Small intestine (tissue), 7 donors: ENCODE results near the gene TCAP. TPM values are rescaled to one million over a fixed set of nuclear protein-coding genes. Genes with fewer than 3 reads are reported as not detected.

Experiments
- DNase-seq, 2 donors: peaks; one replicate each; pipeline versions ENCODE4 v3.0.0 to v3.0.0-alpha.2; 2013
- FAIRE-seq: peaks from 2 replicates; lab custom pipeline; 2012; peaks lifted over from hg19 to GRCh38; lab: Jason Lieb, UNC
- H3K27ac ChIP-seq, 3 donors: one replicate each; pipeline ENCODE4 v1.5.1; 2013; ENCODE audit warnings: low read length in 2 of 3, mild to moderate bottlenecking in 2 of 3, control low read depth in 1 of 3, inconsistent platforms in 1 of 3, low read depth in 1 of 3, moderate library complexity in 1 of 3
- H3K27me3 ChIP-seq, 3 donors: one replicate each; pipeline ENCODE4 v1.6.1; 2013; ENCODE audit warnings: low read length in 3 of 3, inconsistent platforms in 1 of 3; ENCODE audit not compliant: control insufficient read depth in 3 of 3, insufficient read depth in 3 of 3
- H3K36me3 ChIP-seq, 3 donors: one replicate each; pipeline ENCODE4 v1.6.1; 2013; ENCODE audit warnings: low read length in 3 of 3, inconsistent platforms in 1 of 3, low read depth in 1 of 3, mild to moderate bottlenecking in 1 of 3, moderate library complexity in 1 of 3; ENCODE audit not compliant: control insufficient read depth in 3 of 3, insufficient read depth in 2 of 3
- H3K4me1 ChIP-seq, 3 donors: one replicate each; pipeline ENCODE4 v1.6.1; 2013; ENCODE audit warnings: low read length in 2 of 3, inconsistent platforms in 1 of 3, low read depth in 1 of 3, mild to moderate bottlenecking in 1 of 3, moderate library complexity in 1 of 3; ENCODE audit not compliant: control insufficient read depth in 3 of 3, insufficient read depth in 2 of 3
- H3K4me3 ChIP-seq, 3 donors: one replicate each; pipeline ENCODE4 v1.5.1; 2013; ENCODE audit warnings: low read length in 3 of 3, control low read depth in 1 of 3, inconsistent platforms in 1 of 3, low read depth in 1 of 3, mild to moderate bottlenecking in 1 of 3, moderate library complexity in 1 of 3
- H3K9me3 ChIP-seq, 2 donors: one replicate each; pipeline ENCODE4 v1.6.1; 2013; ENCODE audit warnings: low read depth in 1 of 2, low read length in 1 of 2; ENCODE audit not compliant: control insufficient read depth in 2 of 2, insufficient read depth in 1 of 2
- WGBS, 3 donors: extraction: QIAGEN DNeasy Blood & Tissue Kit; methylation state at CpG; one replicate each; pipeline ENCODE4 v1.1.7; 2013; 5-methylcytosine and 5-hydroxymethylcytosine counted together
- polyA plus RNA-seq, 4 donors: library from polyadenylated mRNA; stranded (reverse) in 3 of 4; unstranded in 1 of 4; fragments of 200-250 nt in 3 of 4; fragments of 120-200 nt in 1 of 4; gene quantifications; one replicate each; pipeline versions ENCODE4 v1.2.1 to v1.2.3, GENCODE V29; 2013
- donor health status: healthy with polysubstance abuse.
- donor health status: control.
- donor health status: control.
- donor health status: Bipolar disorder and iron deficiency.
- donor health status: healthy.

TCAP gene
- polyA plus RNA-seq, 4 donors, result 0.85 to 27.6 (median 3.8) TPM

- no peaks in the 10 kb centered on the region for H3K9me3 ChIP-seq
- H3K27ac ChIP-seq, result no peak overlapping the region
- peaks cover 2 to 24% (median 3%) of the 10 kb centered on the region in 3 donors for H3K4me1 ChIP-seq
- DNase-seq (peak in 1 of 2 donors; percentile 60), FAIRE-seq (no peak)
- WGBS, 3 donors, result 0 to 64% (median 40%) methylated on average over 1 of the region's 1 CpG
- no peaks in the 10 kb centered on the region for H3K36me3 ChIP-seq
- H3K27me3 ChIP-seq, result peaks cover 0 to 25% (median 0%) of the 10 kb centered on the region in 3 donors
- H3K4me3 ChIP-seq, result no peak overlapping the region
These were observed 45.4 kb upstream of the TCAP start for GRCh38 chr17:39619786-39620101.

- WGBS, 3 donors, result 8 to 12% (median 9%) methylated on average over 24 to 26 of the region's 26 CpGs
- H3K4me3 ChIP-seq, result no peak overlapping the region
These were observed 43.4 kb upstream of the TCAP start for GRCh38 chr17:39621523-39622379.

GRCh38 chr17:39622380-39623006 is 42.7 kb upstream of the TCAP start:
- WGBS, 3 donors, result 55 to 61% (median 56%) methylated on average over 16 of the region's 16 CpGs
- peak overlapping the region in 1 of 3 donors; percentile 1 for H3K27ac ChIP-seq
- H3K36me3 ChIP-seq, result no peaks in the 10 kb centered on the region
- H3K9me3 ChIP-seq, result no peaks in the 10 kb centered on the region
- H3K4me3 ChIP-seq, result no peak overlapping the region
- FAIRE-seq (no peak), DNase-seq (no peak)
- peaks cover 2 to 44% (median 5%) of the 10 kb centered on the region in 3 donors for H3K4me1 ChIP-seq
- H3K27me3 ChIP-seq, result peaks cover 0 to 13% (median 8%) of the 10 kb centered on the region in 3 donors

More at GRCh38 chr17:39621523-39622379, 43.4 kb upstream of the TCAP start:
- Histone ChIP-seq H3K27ac (peak overlapping the region in 1 of 3 donors; percentile 1), H3K36me3 (no peaks in the 10 kb centered on the region), H3K27me3 (peaks cover 0 to 18% (median 8%) of the 10 kb centered on the region in 3 donors), H3K4me1 (peaks cover 2 to 40% (median 5%) of the 10 kb centered on the region in 3 donors), H3K9me3 (no peaks in the 10 kb centered on the region)
- FAIRE-seq, result no peak
- DNase-seq, result peak; percentile 85 to 89

- FAIRE-seq (no peak), DNase-seq (peak; percentile 83 to 88)
- H3K27me3 ChIP-seq, result peaks cover 0 to 13% (median 12%) of the 10 kb centered on the region in 3 donors
- WGBS, 3 donors, result 0 to 5% (median 4%) methylated on average over 16 of the region's 16 CpGs
- H3K9me3 ChIP-seq, result no peaks in the 10 kb centered on the region
- H3K36me3 ChIP-seq, result no peaks in the 10 kb centered on the region
- peaks cover 2 to 51% (median 3%) of the 10 kb centered on the region in 3 donors for H3K4me1 ChIP-seq
- no peak overlapping the region for H3K4me3 ChIP-seq
- no peak overlapping the region for H3K27ac ChIP-seq
These were observed 41.7 kb upstream of the TCAP start for GRCh38 chr17:39623356-39623950.

- WGBS, 3 donors, result 72 to 82% (median 75%) methylated on average over 8 of the region's 8 CpGs
- Histone ChIP-seq H3K36me3 (no peaks in the 10 kb centered on the region), H3K27ac (no peak overlapping the region), H3K9me3 (no peaks in the 10 kb centered on the region), H3K4me1 (peaks cover 2 to 53% (median 3%) of the 10 kb centered on the region in 3 donors), H3K4me3 (no peak overlapping the region), H3K27me3 (peaks cover 0 to 13% (median 12%) of the 10 kb centered on the region in 3 donors)
- FAIRE-seq, result no peak
- no peak for DNase-seq
These were observed 40.8 kb upstream of the TCAP start for GRCh38 chr17:39624313-39624712.

GRCh38 chr17:39625198-39625785 is 39.9 kb upstream of the TCAP start:
- Histone ChIP-seq H3K27me3 (peaks cover 0 to 13% (median 12%) of the 10 kb centered on the region in 3 donors), H3K4me1 (peaks cover 2 to 49% (median 3%) of the 10 kb centered on the region in 3 donors), H3K4me3 (no peak overlapping the region), H3K36me3 (peaks cover 0 to 7% (median 0%) of the 10 kb centered on the region in 3 donors), H3K27ac (peak overlapping the region in 1 of 3 donors; percentile 2), H3K9me3 (no peaks in the 10 kb centered on the region)
- FAIRE-seq (no peak), DNase-seq (peak in 1 of 2 donors; percentile 28)
- 36 to 46% (median 37%) methylated on average over 4 to 5 of the region's 5 CpGs for WGBS, 3 donors

GRCh38 chr17:39626171-39627046 is 38.7 kb upstream of the TCAP start, which contains the start of gene PPP1R1B:
PPP1R1B (plus strand) TSS chr17:39626952; CDS start chr17:39627393, 441 bp downstream.
- peaks cover 2 to 54% (median 3%) of the 10 kb centered on the region in 3 donors for H3K4me1 ChIP-seq
- peak within 1 kb of the TSS; percentile 44 to 52 (median 48) for H3K4me3 ChIP-seq
- H3K27ac ChIP-seq, result peak within 1 kb of the TSS; percentile 60 to 91 (median 85)
- H3K27me3 ChIP-seq, result peaks cover 0 to 13% (median 12%) of the 10 kb centered on the region in 3 donors
- WGBS, 3 donors, result 9 to 13% (median 10%) methylated on average over 29 of the region's 29 CpGs
- no peaks in the 10 kb centered on the region for H3K9me3 ChIP-seq
- DNase-seq (peak; percentile 42 to 52), FAIRE-seq (no peak)
- peaks cover 0 to 8% (median 0%) of the 10 kb centered on the region in 3 donors for H3K36me3 ChIP-seq
